Measurements from ENCODE around the gene ARHGEF11. TPM values are rescaled to one million over a fixed set of nuclear protein-coding genes. Genes with fewer than 3 reads are reported as not detected.
"Not testable (repeated sequence)": the region's sequence is repeated elsewhere in the genome, so short reads cannot be mapped to it uniquely, and the experiment has no call there.

ARHGEF11 gene
- polyA plus RNA-seq, 1 donor (not counting 4 experiments of a cell fraction or from before 2014, with no cell fraction given) = 8.0 TPM

GRCh38 chr1:156927215-156928042 lies 118.1 kb downstream of the ARHGEF11 start:
- H3K4me2 ChIP-seq (ENCODE audit: control insufficient read depth, extremely low read depth, insufficient read depth, low read depth, low read length) = peak overlapping the region; percentile 66
- H3K36me3 ChIP-seq (ENCODE audit: control insufficient read depth in 2 of 2, extremely low read depth in 1 of 2, insufficient read depth in 2 of 2, low read length in 2 of 2) = no peaks in the 10 kb centered on the region
- TF ChIP-seq CTCF (optimal IDR thresholded peaks at IDR 0.05 in 1 of 3, IDR thresholded peaks at IDR 0.05 in 1 of 3, conservative IDR thresholded peaks at IDR 0.05 in 1 of 3; ENCODE audit: extremely low read depth in 1 of 3, insufficient read depth in 2 of 3, low read length in 3 of 3) = peak; percentile 73 to 92 (median 90)
- peak; percentile 65 for TF ChIP-seq EZH2 (IDR thresholded peaks at IDR 0.05; ENCODE audit: low read length)
- H3K27ac ChIP-seq (ENCODE audit: control insufficient read depth, insufficient read depth, low read length) = no peak overlapping the region
- DNase-seq (ENCODE audit: low read depth, low spot score) = no peak
- H3K9me1 ChIP-seq (ENCODE audit: control insufficient read depth, extremely low read depth, insufficient read depth, low read length) = no peaks in the 10 kb centered on the region
- H3K9me3 ChIP-seq (ENCODE audit: control insufficient read depth, low read depth, low read length) = no peaks in the 10 kb centered on the region
- dilution Hi-C loops (cut with MboI; ENCODE audit: extremely low pct_ligation_motif_present, low sequenced_read_pairs) = no loop called here
- no peaks in the 10 kb centered on the region for H4K20me1 ChIP-seq (ENCODE audit: control insufficient read depth, extremely low read depth, insufficient read depth, low read length)
- H3K79me2 ChIP-seq (ENCODE audit: control insufficient read depth, insufficient read depth, low read length) = no peaks in the 10 kb centered on the region
- H3K27me3 ChIP-seq (ENCODE audit: control insufficient read depth, extremely low read depth, insufficient read depth, low read length) = peaks cover 72% of the 10 kb centered on the region
- H2AFZ ChIP-seq (ENCODE audit: control insufficient read depth, low read length) = peak overlapping the region; percentile 60
- peaks cover 12% of the 10 kb centered on the region for H3K4me1 ChIP-seq (ENCODE audit: control insufficient read depth, extremely low read depth, insufficient read depth, low read length)
- FAIRE-seq = no peak
- peak overlapping the region; percentile 15 to 51 (median 50) for H3K4me3 ChIP-seq (ENCODE audit: control insufficient read depth in 2 of 3, extremely low read depth in 1 of 3, insufficient read depth in 2 of 3, low read depth in 1 of 3, low read length in 3 of 3)
- no peak overlapping the region for H3K9ac ChIP-seq (ENCODE audit: control insufficient read depth, extremely low read depth, insufficient read depth, low read length)

- FAIRE-seq; H3K9ac ChIP-seq (ENCODE audit: control insufficient read depth, extremely low read depth, insufficient read depth, low read length); dilution Hi-C loops (cut with MboI; ENCODE audit: extremely low pct_ligation_motif_present, low sequenced_read_pairs); H3K4me2 ChIP-seq (ENCODE audit: control insufficient read depth, extremely low read depth, insufficient read depth, low read depth, low read length); H3K79me2 ChIP-seq (ENCODE audit: control insufficient read depth, insufficient read depth, low read length); H3K36me3 ChIP-seq (ENCODE audit: control insufficient read depth in 2 of 2, extremely low read depth in 1 of 2, insufficient read depth in 2 of 2, low read length in 2 of 2); H4K20me1 ChIP-seq (ENCODE audit: control insufficient read depth, extremely low read depth, insufficient read depth, low read length); H3K9me3 ChIP-seq (ENCODE audit: control insufficient read depth, low read depth, low read length); H3K4me3 ChIP-seq (ENCODE audit: control insufficient read depth in 2 of 3, extremely low read depth in 1 of 3, insufficient read depth in 2 of 3, low read depth in 1 of 3, low read length in 3 of 3); H2AFZ ChIP-seq (ENCODE audit: control insufficient read depth, low read length); H3K27ac ChIP-seq (ENCODE audit: control insufficient read depth, insufficient read depth, low read length); DNase-seq (ENCODE audit: low read depth, low spot score); H3K9me1 ChIP-seq (ENCODE audit: control insufficient read depth, extremely low read depth, insufficient read depth, low read length): not testable (repeated sequence)
- Histone ChIP-seq H3K27me3 (ENCODE audit: control insufficient read depth, extremely low read depth, insufficient read depth, low read length) (peaks cover 80% of the 10 kb centered on the region), H3K4me1 (ENCODE audit: control insufficient read depth, extremely low read depth, insufficient read depth, low read length) (peaks cover 12% of the 10 kb centered on the region)
Observed at GRCh38 chr1:156926695-156927094, 118.8 kb downstream of the ARHGEF11 start.
